HepG2 (cell line): ENCODE measurements around the gene GMEB2. TPM values are rescaled to one million over a fixed set of nuclear protein-coding genes. Genes with fewer than 3 reads are reported as not detected.

Experiments
- CEBPG ChIP-seq: IDR thresholded peaks from 2 replicates; pipeline ENCODE4 v1.6.1; 2016
- ELF3 ChIP-seq: IDR thresholded peaks from 2 replicates; pipeline ENCODE4 v1.6.1; 2016; ENCODE audit warnings: missing genetic modification reagents, missing compliant biosample characterization
- FOXK2 ChIP-seq: fragments of 450-650 bp; IDR thresholded peaks from 2 replicates; pipeline ENCODE4 v1.6.1; 2016
- HBP1 ChIP-seq: IDR thresholded peaks from 2 replicates; pipeline ENCODE4 v1.6.1; 2016; ENCODE audit warnings: low read depth, control low read depth
- HOXD1 ChIP-seq: sonication (generic); formaldehyde crosslinking; IDR thresholded peaks from 2 replicates; pipeline ENCODE4 v1.5.0; 2020; ENCODE audit warnings: missing genetic modification reagents
- IRF2 ChIP-seq: IDR thresholded peaks from 2 replicates; pipeline ENCODE4 v1.6.1; 2018; ENCODE audit warnings: missing genetic modification reagents, missing compliant biosample characterization
- IRF9 ChIP-seq: sonication (generic); formaldehyde crosslinking; IDR thresholded peaks from 2 replicates; pipeline ENCODE4 v1.8.0; 2022; ENCODE audit warnings: missing genetic modification reagents, mild to moderate bottlenecking, borderline replicate concordance
- MNT ChIP-seq: fragments of 450-650 bp; IDR thresholded peaks from 2 replicates; pipeline ENCODE4 v1.6.1; 2016
- POGZ ChIP-seq: sonication (generic); formaldehyde crosslinking; IDR thresholded peaks from 2 replicates; pipeline ENCODE4 v1.4.0; 2020; ENCODE audit warnings: mild to moderate bottlenecking, missing genetic modification reagents
- RBAK ChIP-seq: sonication (generic); formaldehyde crosslinking; IDR thresholded peaks from 2 replicates; pipeline ENCODE4 v1.5.1; 2020; ENCODE audit warnings: mild to moderate bottlenecking, missing genetic modification reagents
- ZBTB40 ChIP-seq, 2 experiments: fragments of 450-650 bp in 1 of 2; sonication (generic) in 1 of 2; formaldehyde crosslinking in 1 of 2; IDR thresholded peaks; 2 replicates each; pipeline versions ENCODE4 v1.6.1 to v1.8.0; 2016 to 2022; ENCODE audit warnings: antibody characterized with exemption in 1 of 2, mild to moderate bottlenecking in 1 of 2, missing genetic modification reagents in 1 of 2
- ZNF432 ChIP-seq: sonication (generic); formaldehyde crosslinking; IDR thresholded peaks from 2 replicates; pipeline ENCODE4 v1.5.0; 2020; ENCODE audit warnings: missing genetic modification reagents, mild to moderate bottlenecking, borderline replicate concordance
- ZNF589 ChIP-seq: sonication (generic); formaldehyde crosslinking; conservative IDR thresholded peaks from 2 replicates; pipeline ENCODE4 v1.8.0; 2022; ENCODE audit warnings: mild to moderate bottlenecking, moderate library complexity, missing genetic modification reagents
- polyA plus RNA-seq, 8 experiments: library from polyadenylated mRNA; depleted of rRNA in 3 of 8; stranded (reverse) in 7 of 8; unstranded in 1 of 8; fragments of >200 nt; fragmentation: Illumina TruSeq in 4 of 8; extraction: Trizol in 4 of 8; gene quantifications; 2 replicates each; pipeline versions ENCODE4 v1.2.1 to v1.2.3, GENCODE V29; 2011 to 2016; ENCODE audit warnings: low read depth in 4 of 8, missing spikeins in 1 of 8, mixed read lengths in 1 of 8; ENCODE audit not compliant: insufficient read depth in 1 of 8
- total RNA-seq, 5 experiments: library from RNA; depleted of rRNA; stranded (reverse); fragments of >200 nt; fragmentation: Illumina TruSeq; extraction: Trizol; gene quantifications; 2 replicates each; pipeline ENCODE4 v1.2.3, GENCODE V29; 2016; ENCODE audit warnings: low read depth in 1 of 5

The GMEB2 gene
- total and polyA plus RNA-seq, 2 of the 13 experiments (the other 11 are each of a cell fraction or from before 2014, with no cell fraction given): 10.6 to 12.4 TPM

GRCh38 chr20:63627129-63627750, 339 bp upstream of the GMEB2 start (continued):
- TF ChIP-seq ZBTB40 (IDR thresholded peaks at IDR 0.05): no peak
- TF ChIP-seq ZBTB40 (CRISPR knock-in tag; IDR thresholded peaks at IDR 0.05): peak; percentile 90
- no peak for TF ChIP-seq RBAK (CRISPR knock-in tag)
- TF ChIP-seq MNT: no peak; the same call in 1 of the 2 replicates
- peak; percentile 99; the same call in 1 of the 2 replicates for TF ChIP-seq IRF9 (CRISPR knock-in tag)
- peak; percentile 98 for TF ChIP-seq ZNF589
- no peak for TF ChIP-seq FOXK2
- TF ChIP-seq HBP1 (CRISPR knock-in tag): peak; percentile 89; the same call in 1 of the 2 replicates
- TF ChIP-seq CEBPG: no peak; the same call in 1 of the 2 replicates
- TF ChIP-seq POGZ: peak; percentile 53; the same call in 1 of the 2 replicates
- TF ChIP-seq ZNF432 (CRISPR knock-in tag): no peak
- TF ChIP-seq HOXD1 (CRISPR knock-in tag): peak; percentile 88; the same call in 1 of the 2 replicates
- peak; percentile 72; the same call in 1 of the 2 replicates for TF ChIP-seq IRF2 (CRISPR knock-in tag)
- no peak for TF ChIP-seq ELF3
